Natural killer cell treated with Interleukin-12 subunit alpha and Interleukin-12 subunit beta and Interleukin-15 and Interleukin-18, amount 100 ng/mL, for 72 hours (primary cell): ENCODE data around the gene FBN1. TPM values are rescaled to one million over a fixed set of nuclear protein-coding genes. Genes with fewer than 3 reads are reported as not detected.

ENCODE experiments used
- ATAC-seq, 2 donors: fragments of 150-1000 bp; cut with Tn5 transposase in 1 of 2; sonication (Bioruptor Pico), chemical (Tn5 transposase) in 1 of 2; 2 replicates each; pipeline ENCODE4 v1.10.0; 2021
- DNase-seq: peaks from one replicate; pipeline ENCODE4 v3.0.0; 2022; ENCODE audit warnings: low spot score
- H3K27ac Mint-ChIP-seq, 2 donors: 1 replicate in 1 of 2; 2 replicates in 1 of 2; pipeline ENCODE4 v1.8.0; 2022; ENCODE audit warnings: mixed read lengths in 2 of 2, mild to moderate bottlenecking in 1 of 2, moderate library complexity in 1 of 2
- H3K27me3 Mint-ChIP-seq, 2 donors: 1 replicate in 1 of 2; 2 replicates in 1 of 2; pipeline ENCODE4 v1.8.0; 2022; ENCODE audit warnings: mixed read lengths in 2 of 2
- H3K36me3 Mint-ChIP-seq: one replicate; pipeline ENCODE4 v1.8.0; 2022; ENCODE audit warnings: mixed read lengths
- H3K4me1 Mint-ChIP-seq, 2 donors: 1 replicate in 1 of 2; 2 replicates in 1 of 2; pipeline ENCODE4 v1.8.0; 2022; ENCODE audit warnings: low read depth in 2 of 2, mixed read lengths in 2 of 2, mild to moderate bottlenecking in 1 of 2
- H3K4me3 Mint-ChIP-seq: one replicate; pipeline ENCODE4 v1.8.0; 2022; ENCODE audit warnings: mixed read lengths
- H3K9me3 Mint-ChIP-seq: 2 replicates; pipeline ENCODE4 v1.8.0; 2022; ENCODE audit warnings: mixed read lengths
- total RNA-seq, 2 donors: library from RNA; stranded (reverse); gene quantifications; one replicate each; pipeline ENCODE4 v1.2.3, GENCODE V29; 2022

The FBN1 gene
- total RNA-seq, 2 donors from 2014 or later, result 0.29 to 0.59 TPM

GRCh38 chr15:48514103-48514816, 131.2 kb downstream of the FBN1 start:
- Mint-ChIP-seq H3K9me3 (peaks cover under 1% of the 10 kb centered on the region), H3K27ac (no peak overlapping the region), H3K4me3 (no peak overlapping the region), H3K27me3 (peaks cover 4 to 13% of the 10 kb centered on the region in 2 donors), H3K36me3 (no peaks in the 10 kb centered on the region), H3K4me1 (no peaks in the 10 kb centered on the region)
- no peak for ATAC-seq
- DNase-seq, result no peak

GRCh38 chr15:48510976-48511375, 134.5 kb downstream of the FBN1 start:
- peaks cover 0 to 2% of the 10 kb centered on the region in 2 donors for H3K27me3 Mint-ChIP-seq

GRCh38 chr15:48507416-48508065, 138.0 kb downstream of the FBN1 start:
- Mint-ChIP-seq H3K36me3 (no peaks in the 10 kb centered on the region), H3K27ac (no peak overlapping the region), H3K4me3 (no peak overlapping the region), H3K27me3 (no peaks in the 10 kb centered on the region), H3K9me3 (no peaks in the 10 kb centered on the region), H3K4me1 (no peaks in the 10 kb centered on the region)
- no peak for DNase-seq
- ATAC-seq, result no peak

More at GRCh38 chr15:48510976-48511375, 134.5 kb downstream of the FBN1 start:
- Mint-ChIP-seq H3K4me1 (no peaks in the 10 kb centered on the region), H3K36me3 (no peaks in the 10 kb centered on the region), H3K27ac (no peak overlapping the region), H3K9me3 (no peaks in the 10 kb centered on the region), H3K4me3 (no peak overlapping the region)
- DNase-seq, result no peak
- ATAC-seq, result no peak

GRCh38 chr15:48505067-48505466, 140.4 kb downstream of the FBN1 start:
- Mint-ChIP-seq H3K4me1 (no peaks in the 10 kb centered on the region), H3K36me3 (no peaks in the 10 kb centered on the region), H3K27me3 (no peaks in the 10 kb centered on the region), H3K4me3 (no peak overlapping the region), H3K9me3 (no peaks in the 10 kb centered on the region), H3K27ac (no peak overlapping the region)
- ATAC-seq (no peak), DNase-seq (no peak)

GRCh38 chr15:48501208-48501607, 144.3 kb downstream of the FBN1 start:
- Mint-ChIP-seq H3K4me1 (no peaks in the 10 kb centered on the region), H3K27ac (no peak overlapping the region), H3K9me3 (no peaks in the 10 kb centered on the region), H3K27me3 (peaks cover 0 to 14% of the 10 kb centered on the region in 2 donors), H3K36me3 (no peaks in the 10 kb centered on the region), H3K4me3 (no peak overlapping the region)
- no peak for DNase-seq
- ATAC-seq, result no peak

- Mint-ChIP-seq H3K4me1 (no peaks in the 10 kb centered on the region), H3K4me3 (no peak overlapping the region), H3K9me3 (no peaks in the 10 kb centered on the region), H3K36me3 (no peaks in the 10 kb centered on the region), H3K27me3 (peaks cover 0 to 14% of the 10 kb centered on the region in 2 donors), H3K27ac (no peak overlapping the region)
- DNase-seq, result no peak
- no peak for ATAC-seq
These were observed 144.9 kb downstream of the FBN1 start for GRCh38 chr15:48500595-48500994.

GRCh38 chr15:48499978-48500377, 145.5 kb downstream of the FBN1 start:
- H3K36me3 Mint-ChIP-seq, result no peaks in the 10 kb centered on the region
- no peak overlapping the region for H3K4me3 Mint-ChIP-seq
- H3K9me3 Mint-ChIP-seq, result no peaks in the 10 kb centered on the region
- no peak for DNase-seq
- no peak for ATAC-seq
- H3K27me3 Mint-ChIP-seq, result peaks cover 0 to 14% of the 10 kb centered on the region in 2 donors
- no peak overlapping the region for H3K27ac Mint-ChIP-seq
- H3K4me1 Mint-ChIP-seq, result no peaks in the 10 kb centered on the region

GRCh38 chr15:48498828-48499227, 146.7 kb downstream of the FBN1 start:
- H3K9me3 Mint-ChIP-seq, result no peaks in the 10 kb centered on the region
- no peak overlapping the region for H3K27ac Mint-ChIP-seq
- no peaks in the 10 kb centered on the region for H3K36me3 Mint-ChIP-seq
- no peak for DNase-seq
- ATAC-seq, result no peak
- no peaks in the 10 kb centered on the region for H3K4me1 Mint-ChIP-seq
- H3K27me3 Mint-ChIP-seq, result peaks cover 0 to 14% of the 10 kb centered on the region in 2 donors
- no peak overlapping the region for H3K4me3 Mint-ChIP-seq

GRCh38 chr15:48494631-48495030, 150.9 kb downstream of the FBN1 start:
- Mint-ChIP-seq H3K36me3 (no peaks in the 10 kb centered on the region), H3K27me3 (peaks cover 0 to 14% of the 10 kb centered on the region in 2 donors), H3K9me3 (no peaks in the 10 kb centered on the region), H3K4me1 (no peaks in the 10 kb centered on the region), H3K27ac (no peak overlapping the region), H3K4me3 (no peak overlapping the region)
- DNase-seq (no peak), ATAC-seq (no peak)

GRCh38 chr15:48493763-48494225, 151.7 kb downstream of the FBN1 start:
- Mint-ChIP-seq H3K36me3 (no peaks in the 10 kb centered on the region), H3K4me1 (no peaks in the 10 kb centered on the region), H3K9me3 (no peaks in the 10 kb centered on the region), H3K27me3 (peaks cover 0 to 14% of the 10 kb centered on the region in 2 donors), H3K27ac (no peak overlapping the region), H3K4me3 (no peak overlapping the region)
- DNase-seq (no peak), ATAC-seq (no peak)

GRCh38 chr15:48493084-48493762, 152.3 kb downstream of the FBN1 start:
- no peaks in the 10 kb centered on the region for H3K9me3 Mint-ChIP-seq
- DNase-seq, result no peak
- peaks cover 0 to 9% of the 10 kb centered on the region in 2 donors for H3K27me3 Mint-ChIP-seq
- no peak overlapping the region for H3K27ac Mint-ChIP-seq
- H3K36me3 Mint-ChIP-seq, result no peaks in the 10 kb centered on the region
- no peak overlapping the region for H3K4me3 Mint-ChIP-seq
- H3K4me1 Mint-ChIP-seq, result no peaks in the 10 kb centered on the region
- no peak for ATAC-seq

GRCh38 chr15:48486228-48486627, 159.3 kb downstream of the FBN1 start:
- DNase-seq (no peak), ATAC-seq (no peak)
- no peak overlapping the region for H3K4me3 Mint-ChIP-seq
- H3K27ac Mint-ChIP-seq, result no peak overlapping the region
- no peaks in the 10 kb centered on the region for H3K9me3 Mint-ChIP-seq
- no peaks in the 10 kb centered on the region for H3K27me3 Mint-ChIP-seq
- peaks cover 0 to 3% of the 10 kb centered on the region in 2 donors for H3K4me1 Mint-ChIP-seq
- no peaks in the 10 kb centered on the region for H3K36me3 Mint-ChIP-seq

- H3K36me3 Mint-ChIP-seq, result no peaks in the 10 kb centered on the region
- DNase-seq (no peak), ATAC-seq (no peak)
- no peaks in the 10 kb centered on the region for H3K9me3 Mint-ChIP-seq
- no peak overlapping the region for H3K27ac Mint-ChIP-seq
- peaks cover 0 to 3% of the 10 kb centered on the region in 2 donors for H3K4me1 Mint-ChIP-seq
- H3K4me3 Mint-ChIP-seq, result no peak overlapping the region
- H3K27me3 Mint-ChIP-seq, result no peaks in the 10 kb centered on the region
These were observed 163.7 kb downstream of the FBN1 start for GRCh38 chr15:48481802-48482201.

- no peaks in the 10 kb centered on the region for H3K4me1 Mint-ChIP-seq
- no peaks in the 10 kb centered on the region for H3K9me3 Mint-ChIP-seq
- no peak overlapping the region for H3K27ac Mint-ChIP-seq
- ATAC-seq (no peak), DNase-seq (no peak)
- no peak overlapping the region for H3K4me3 Mint-ChIP-seq
- H3K27me3 Mint-ChIP-seq, result no peaks in the 10 kb centered on the region
- H3K36me3 Mint-ChIP-seq, result no peaks in the 10 kb centered on the region
These were observed 165.8 kb downstream of the FBN1 start for GRCh38 chr15:48479751-48480150.
